Aorta (tissue), 5 donors: Measurements from ENCODE around the gene COX14. TPM values are rescaled to one million over a fixed set of nuclear protein-coding genes. Genes with fewer than 3 reads are reported as not detected.

Experiments
- ATAC-seq: fragments of 200-7000 bp; cut with Tn5 transposase; one replicate; pipeline ENCODE4 v1.9.1; 2022; ENCODE audit warnings: moderate library complexity; ENCODE audit not compliant: low FRiP score
- DNase-seq, 2 donors: peaks; one replicate each; pipeline ENCODE4 v3.0.0-alpha.2; 2020
- H3K27ac ChIP-seq, 2 donors: one replicate each; pipeline ENCODE4 v1.5.1; 2013; ENCODE audit warnings: low read length in 2 of 2, mild to moderate bottlenecking in 2 of 2, moderate library complexity in 2 of 2, control low read depth in 1 of 2, inconsistent platforms in 1 of 2, low read depth in 1 of 2
- H3K27me3 ChIP-seq, 2 donors: one replicate each; pipeline ENCODE4 v1.6.1; 2013; ENCODE audit warnings: control low read depth in 1 of 2, low read length in 1 of 2, mild to moderate bottlenecking in 1 of 2, moderate library complexity in 1 of 2; ENCODE audit not compliant: insufficient read depth in 2 of 2, control insufficient read depth in 1 of 2
- H3K36me3 ChIP-seq, 2 donors: one replicate each; pipeline ENCODE4 v1.6.1; 2013; ENCODE audit warnings: control low read depth in 1 of 2, low read length in 1 of 2, mild to moderate bottlenecking in 1 of 2; ENCODE audit not compliant: insufficient read depth in 2 of 2, control insufficient read depth in 1 of 2
- H3K4me1 ChIP-seq, 2 donors: one replicate each; pipeline ENCODE4 v1.6.1; 2013; ENCODE audit warnings: low read length in 2 of 2, control low read depth in 1 of 2, mild to moderate bottlenecking in 1 of 2, moderate library complexity in 1 of 2; ENCODE audit not compliant: insufficient read depth in 2 of 2, control insufficient read depth in 1 of 2
- H3K4me3 ChIP-seq, 2 donors: one replicate each; pipeline ENCODE4 v1.5.1; 2013; ENCODE audit warnings: low read length in 2 of 2, control low read depth in 1 of 2, mild to moderate bottlenecking in 1 of 2
- H3K9me3 ChIP-seq: one replicate; pipeline ENCODE4 v1.6.1; 2013; ENCODE audit warnings: mild to moderate bottlenecking, low read length; ENCODE audit not compliant: control insufficient read depth
- WGBS, 2 donors: extraction: QIAGEN DNeasy Blood & Tissue Kit; methylation state at CpG; one replicate each; pipeline ENCODE4 v1.1.7; 2013; 5-methylcytosine and 5-hydroxymethylcytosine counted together
- intact Hi-C, 2 donors: fragments of 100-400 bp; cut with DNase I; formaldehyde crosslinking; loops; one replicate each; pipeline versions ENCODE4 v1.14.2 to v1.15.0; 2022
- polyA plus RNA-seq, 2 donors: library from polyadenylated mRNA; stranded (reverse); fragments of 200-250 nt; gene quantifications; one replicate each; pipeline ENCODE4 v1.2.3, GENCODE V29; 2013
- total RNA-seq, 2 donors: library from RNA; stranded (reverse); fragmentation: NEBNext Ultra II Directional; extraction: Animal tissue kit (Norgen Biotek cat#: 25700); gene quantifications; one replicate each; pipeline ENCODE4 v1.2.1, GENCODE V29; 2021
- donor health status: healthy with polysubstance abuse.
- donor health status: Bipolar disorder and iron deficiency.
- donor health status: DM: no; HTN: no; CAD: no.
- donor health status: DM: no; HTN: no; CAD: no.
- donor health status: DM: yes; HTN: yes; CAD: no.

The COX14 gene
- total and polyA plus RNA-seq, 4 donors: 49.3 to 214 (median 73.1) TPM

DNA sequence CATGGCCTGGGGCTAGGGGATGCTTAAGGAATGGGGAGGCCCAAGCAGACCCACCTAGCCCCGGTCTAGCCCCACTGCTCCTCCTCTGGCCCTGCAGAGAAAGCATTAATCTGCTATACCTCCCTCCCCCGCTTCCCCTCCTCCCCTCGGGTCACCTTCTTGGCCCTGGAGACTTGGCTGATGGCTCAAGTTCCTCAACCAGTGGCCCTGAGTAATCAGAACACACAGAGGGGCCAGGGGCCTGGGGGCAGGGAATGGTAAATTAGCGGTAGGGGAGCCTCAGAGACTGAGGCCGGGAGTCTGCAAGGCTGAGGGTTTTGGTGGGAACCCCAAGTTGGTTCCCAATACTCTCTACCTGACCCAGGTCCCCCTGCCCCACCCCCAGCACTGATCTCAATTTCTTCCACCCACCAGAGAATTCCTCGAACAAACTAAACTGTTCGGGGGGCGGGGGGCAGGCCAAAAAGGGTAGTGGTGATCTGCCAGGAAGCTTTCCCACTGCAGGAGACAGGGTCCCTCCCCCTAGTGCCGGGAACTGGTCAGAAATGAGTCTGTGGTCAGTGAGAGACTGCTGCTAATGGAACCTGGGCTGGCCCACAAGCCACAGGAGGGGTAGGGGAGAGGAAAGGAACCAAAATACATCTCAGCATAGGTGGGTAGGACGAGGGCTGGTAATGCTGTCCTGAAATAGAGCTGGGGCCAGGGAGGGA, 39.7 kb upstream of the COX14 start:
- Histone ChIP-seq H3K4me1 (no peaks in the 10 kb centered on the region), H3K36me3 (no peaks in the 10 kb centered on the region), H3K9me3 (no peaks in the 10 kb centered on the region), H3K27ac (no peak overlapping the region), H3K4me3 (no peak overlapping the region), H3K27me3 (no peaks in the 10 kb centered on the region)
- WGBS, 2 donors: 76 to 85% methylated on average over 9 to 10 of the region's 10 CpGs
- ATAC-seq (no peak), DNase-seq (peak in 1 of 2 donors; percentile 42)
- intact Hi-C loops: loop anchor here (5.0 kb wide), 2 partner anchors 105 to 240 kb away; no protein-coding TSS in a partner anchor

DNA sequence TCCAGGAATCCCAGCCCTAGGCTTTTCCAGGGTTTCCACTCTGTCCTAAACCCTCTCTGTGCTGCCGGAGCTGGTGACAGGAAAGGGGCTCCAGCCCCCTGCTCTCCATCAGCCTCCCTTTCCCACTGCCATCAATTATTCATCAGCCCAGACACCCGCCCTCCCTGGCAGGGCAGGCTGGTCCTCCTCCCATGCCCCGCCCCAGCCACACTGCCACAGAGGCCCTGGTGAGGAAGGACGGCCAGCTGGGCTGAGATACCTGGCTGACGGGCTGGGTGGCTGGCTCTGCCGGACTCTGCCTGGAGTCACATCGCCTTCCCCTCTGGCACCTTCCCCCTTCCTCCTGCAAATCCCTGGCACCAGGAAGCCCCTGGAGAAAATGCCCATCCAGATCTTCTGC, 38.8 kb upstream of the COX14 start:
- Histone ChIP-seq H3K4me1 (no peaks in the 10 kb centered on the region), H3K27ac (no peak overlapping the region), H3K36me3 (no peaks in the 10 kb centered on the region), H3K4me3 (no peak overlapping the region), H3K27me3 (no peaks in the 10 kb centered on the region), H3K9me3 (no peaks in the 10 kb centered on the region)
- intact Hi-C loops: loop anchor here (5.0 kb wide), 2 partner anchors 106 to 239 kb away; no protein-coding TSS in a partner anchor
- ATAC-seq (no peak), DNase-seq (peak in 1 of 2 donors; percentile 47)
- 83 to 87% methylated on average over 5 to 7 of the region's 7 CpGs for WGBS, 2 donors

GRCh38 chr12:50073712-50074111, 38.3 kb upstream of the COX14 start:
- WGBS, 2 donors: 83 to 84% methylated on average over 10 of the region's 10 CpGs
- intact Hi-C loops: loop anchor here (2.0 to 5.0 kb wide), 3 partner anchors 103 to 239 kb away; no protein-coding TSS in a partner anchor
- no peak for DNase-seq
- Histone ChIP-seq H3K4me1 (no peaks in the 10 kb centered on the region), H3K36me3 (no peaks in the 10 kb centered on the region), H3K4me3 (no peak overlapping the region), H3K9me3 (no peaks in the 10 kb centered on the region), H3K27me3 (no peaks in the 10 kb centered on the region), H3K27ac (no peak overlapping the region)
- ATAC-seq: no peak

- Histone ChIP-seq H3K27ac (no peak overlapping the region), H3K4me3 (no peak overlapping the region), H3K9me3 (no peaks in the 10 kb centered on the region), H3K36me3 (no peaks in the 10 kb centered on the region), H3K4me1 (no peaks in the 10 kb centered on the region), H3K27me3 (no peaks in the 10 kb centered on the region)
- DNase-seq: peak; percentile 88 to 96
- WGBS, 2 donors: 2 to 5% methylated on average over 9 of the region's 9 CpGs
- intact Hi-C loops: loop anchor here (2.0 to 5.0 kb wide), 4 partner anchors 102 to 237 kb away; no protein-coding TSS in a partner anchor
- ATAC-seq: peak; percentile 90
These were observed 36.9 kb upstream of the COX14 start for GRCh38 chr12:50074936-50075807.

- Histone ChIP-seq H3K9me3 (no peaks in the 10 kb centered on the region), H3K27me3 (no peaks in the 10 kb centered on the region), H3K4me1 (no peaks in the 10 kb centered on the region), H3K27ac (no peak overlapping the region), H3K36me3 (no peaks in the 10 kb centered on the region), H3K4me3 (no peak overlapping the region)
- 99 to 100% methylated on average over 1 of the region's 1 CpG for WGBS, 2 donors
- ATAC-seq (no peak), DNase-seq (peak in 1 of 2 donors; percentile 6)
- intact Hi-C loops: loop anchor here (2.0 to 5.0 kb wide), 2 partner anchors 101 to 102 kb away; no protein-coding TSS in a partner anchor
These were observed 36.2 kb upstream of the COX14 start for GRCh38 chr12:50075808-50076170.

GRCh38 chr12:50077099-50077498, 34.9 kb upstream of the COX14 start:
- peak in 1 of 2 donors; percentile 43 for DNase-seq
- no peaks in the 10 kb centered on the region for H3K9me3 ChIP-seq
- H3K27me3 ChIP-seq: no peaks in the 10 kb centered on the region
- H3K4me3 ChIP-seq: no peak overlapping the region
- no peak for ATAC-seq
- no peaks in the 10 kb centered on the region for H3K4me1 ChIP-seq
- intact Hi-C loops: loop anchor here in 1 of 2 donors (5.0 kb wide), 1 partner anchor 100 kb away; no protein-coding TSS in a partner anchor
- no peak overlapping the region for H3K27ac ChIP-seq
- WGBS, 2 donors: 88 to 91% methylated on average over 12 of the region's 12 CpGs
- H3K36me3 ChIP-seq: no peaks in the 10 kb centered on the region

DNA sequence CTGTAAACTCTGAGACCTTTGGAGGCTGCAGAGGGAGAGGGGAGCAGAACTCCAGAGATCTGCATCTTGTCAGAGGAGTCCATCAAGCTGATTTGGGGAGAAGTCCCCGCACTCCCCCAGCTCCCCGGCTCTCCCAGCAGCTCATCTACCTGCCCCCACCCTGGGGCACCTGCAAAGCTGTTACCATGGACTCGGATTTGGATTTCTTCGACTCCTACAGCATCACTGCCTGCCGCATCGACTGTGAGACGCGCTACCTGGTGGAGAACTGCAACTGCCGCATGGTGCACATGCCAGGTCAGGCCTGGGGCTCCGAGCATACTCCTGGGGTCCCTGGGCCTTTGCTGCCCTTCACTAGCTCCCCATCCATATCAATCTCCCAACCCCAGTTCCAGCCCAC, 33.8 kb upstream of the COX14 start:
- Histone ChIP-seq H3K27ac (no peak overlapping the region), H3K4me1 (no peaks in the 10 kb centered on the region), H3K36me3 (no peaks in the 10 kb centered on the region), H3K9me3 (no peaks in the 10 kb centered on the region), H3K27me3 (no peaks in the 10 kb centered on the region), H3K4me3 (no peak overlapping the region)
- ATAC-seq (no peak), DNase-seq (no peak)
- intact Hi-C loops: loop anchor here in 1 of 2 donors (5.0 kb wide), 1 partner anchor 99 kb away; no protein-coding TSS in a partner anchor
- WGBS, 2 donors: 97 to 98% methylated on average over 10 of the region's 10 CpGs

DNA sequence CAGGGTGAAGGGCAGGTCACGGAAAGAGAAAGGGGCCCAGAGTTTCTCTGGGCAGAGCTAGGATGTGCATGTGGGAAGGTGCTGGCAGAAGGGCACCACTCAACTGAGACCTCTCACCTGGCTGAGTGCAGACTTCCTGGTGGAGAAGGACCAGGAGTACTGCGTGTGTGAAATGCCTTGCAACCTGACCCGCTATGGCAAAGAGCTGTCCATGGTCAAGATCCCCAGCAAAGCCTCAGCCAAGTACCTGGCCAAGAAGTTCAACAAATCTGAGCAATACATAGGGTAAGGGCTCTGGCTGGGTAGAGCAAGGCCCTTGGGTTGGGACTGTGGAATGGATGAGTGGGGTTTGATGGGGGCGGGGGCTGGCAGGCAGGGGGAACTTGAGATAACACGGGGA, 32.3 kb upstream of the COX14 start:
- Histone ChIP-seq H3K4me3 (no peak overlapping the region), H3K9me3 (no peaks in the 10 kb centered on the region), H3K36me3 (no peaks in the 10 kb centered on the region), H3K4me1 (no peaks in the 10 kb centered on the region), H3K27ac (no peak overlapping the region), H3K27me3 (no peaks in the 10 kb centered on the region)
- no peak for ATAC-seq
- DNase-seq: peak in 1 of 2 donors; percentile 8
- intact Hi-C loops: loop anchor here in 1 of 2 donors (5.0 to 10.0 kb wide), 2 partner anchors 98 to 235 kb away; no protein-coding TSS in a partner anchor
- 90 to 92% methylated on average over 5 of the region's 5 CpGs for WGBS, 2 donors
